ENCODE results near the gene PTGS1.

DNA sequence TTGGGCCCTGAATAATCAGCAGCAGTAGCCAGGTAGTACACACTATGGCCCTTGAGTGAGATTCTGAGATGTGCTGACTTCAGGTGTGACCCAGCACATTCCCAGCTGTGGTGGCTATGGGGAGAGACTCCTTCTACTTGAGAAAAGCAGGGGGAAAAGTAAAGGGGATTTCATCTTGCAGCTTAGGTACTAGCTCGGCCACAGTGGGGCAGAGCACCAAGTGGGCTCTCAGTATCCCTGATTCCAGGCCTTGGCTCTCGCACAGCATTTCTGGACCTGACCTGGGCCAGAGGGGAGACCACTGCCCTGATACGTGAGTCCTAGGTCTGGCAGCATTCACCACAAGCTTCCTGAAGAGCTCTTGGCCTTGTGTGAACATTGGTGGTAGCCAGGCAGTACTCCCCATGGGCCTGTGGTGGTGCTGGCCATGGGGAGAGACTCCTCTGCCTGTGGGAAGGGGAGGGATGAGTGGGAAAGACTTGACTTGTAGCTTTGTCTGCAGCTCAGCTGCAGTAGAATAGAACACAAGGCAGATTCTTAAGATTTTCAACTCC lies 27.6 kb downstream of the PTGS1 start:
- TF ChIP-seq CTCF (IDR thresholded peaks at IDR 0.05; ENCODE audit: insufficient read depth, low read depth, low read length), result no peak
- TF ChIP-seq EZH2 (IDR thresholded peaks at IDR 0.05; ENCODE audit: insufficient read depth, low read length), result no peak

Data from astrocyte (in vitro differentiated cells and primary cell).